GM23248 (cell line): Measurements from ENCODE around the gene RAB33B. TPM values are rescaled to one million over a fixed set of nuclear protein-coding genes. Genes with fewer than 3 reads are reported as not detected.

Experiments
- DNase-seq: peaks from one replicate; pipeline ENCODE4 v3.0.0-alpha.2; 2015
- H2AFZ ChIP-seq: fragments of 200-600 bp; sonication (generic); 2 replicates; pipeline ENCODE4 v1.6.1; 2016; ENCODE audit warnings: antibody characterized with exemption
- H3F3A ChIP-seq: fragments of 200-600 bp; sonication (generic); 2 replicates; pipeline ENCODE4 v1.6.1; 2016; ENCODE audit warnings: mild to moderate bottlenecking, antibody characterized with exemption, mixed run types; ENCODE audit not compliant: insufficient read depth
- H3K27ac ChIP-seq: fragments of 200-600 bp; sonication (generic); 2 replicates; pipeline ENCODE4 v1.5.1; 2016; ENCODE audit warnings: mild to moderate bottlenecking
- H3K27me3 ChIP-seq: fragments of 200-600 bp; sonication (generic); replicated peaks from 2 replicates; pipeline ENCODE4 v1.6.1; 2016; ENCODE audit warnings: mild to moderate bottlenecking; ENCODE audit not compliant: insufficient read depth
- H3K36me3 ChIP-seq: fragments of 200-600 bp; sonication (generic); 2 replicates; pipeline ENCODE4 v1.6.1; 2016; ENCODE audit warnings: low read depth, mild to moderate bottlenecking
- H3K4me1 ChIP-seq: fragments of 200-600 bp; sonication (generic); 2 replicates; pipeline ENCODE4 v1.6.1; 2016; ENCODE audit warnings: mild to moderate bottlenecking; ENCODE audit not compliant: insufficient read depth
- H3K4me2 ChIP-seq: fragments of 200-600 bp; sonication (generic); one replicate; pipeline ENCODE4 v1.6.1; 2016; ENCODE audit warnings: mild to moderate bottlenecking; ENCODE audit not compliant: unreplicated experiment
- H3K4me3 ChIP-seq: fragments of 200-600 bp; sonication (generic); 2 replicates; pipeline ENCODE4 v1.5.1; 2016; ENCODE audit warnings: mild to moderate bottlenecking
- H3K79me2 ChIP-seq: fragments of 200-600 bp; sonication (generic); 2 replicates; pipeline ENCODE4 v1.6.1; 2016; ENCODE audit warnings: mild to moderate bottlenecking; ENCODE audit not compliant: insufficient read depth
- H3K9ac ChIP-seq: fragments of 200-600 bp; sonication (generic); 2 replicates; pipeline ENCODE4 v1.6.1; 2016; ENCODE audit warnings: mild to moderate bottlenecking
- H3K9me2 ChIP-seq: fragments of 200-600 bp; sonication (generic); 2 replicates; pipeline ENCODE4 v1.6.1; 2016; ENCODE audit warnings: mixed run types, mild to moderate bottlenecking, moderate library complexity; ENCODE audit not compliant: insufficient read depth
- H3K9me3 ChIP-seq: fragments of 200-600 bp; sonication (generic); one replicate; pipeline ENCODE4 v1.6.1; 2017; ENCODE audit warnings: low read depth
- H4K20me1 ChIP-seq: fragments of 200-600 bp; sonication (generic); 2 replicates; pipeline ENCODE4 v1.6.0; 2016; ENCODE audit not compliant: insufficient read depth
- EZH2 ChIP-seq: fragments of 200-600 bp; sonication (generic); IDR thresholded peaks from 2 replicates; pipeline ENCODE4 v1.6.1; 2018; ENCODE audit warnings: antibody characterized with exemption, mild to moderate bottlenecking; ENCODE audit not compliant: insufficient read depth, poor library complexity, severe bottlenecking
- EZH2phosphoT487 ChIP-seq: fragments of 200-600 bp; sonication (generic); IDR thresholded peaks from 2 replicates; pipeline ENCODE4 v1.6.1; 2018; ENCODE audit warnings: antibody characterized with exemption, moderate library complexity, mild to moderate bottlenecking, low read depth; ENCODE audit not compliant: insufficient read depth
- WGBS, 2 experiments: methylation state at CpG; one replicate each; pipeline ENCODE4 v1.1.6; 2015 to 2017; ENCODE audit warnings: low lambda C conversion rate in 2 of 2, low coverage in 1 of 2; ENCODE audit errors: missing lambda C conversion rate in 2 of 2; 5-methylcytosine and 5-hydroxymethylcytosine counted together
- in situ Hi-C: fragments of 300-500 bp; cut with MboI; formaldehyde crosslinking; loops from 2 replicates; pipeline ENCODE4 v1.15.0; 2020
- polyA plus RNA-seq: library from polyadenylated mRNA; unstranded; fragments of >200 nt; fragmentation: Nextera tagmentation; extraction: Ambion mirVana; gene quantifications from 2 replicates; pipeline ENCODE4 v1.2.1, GENCODE V29; 2016
- total RNA-seq: library from RNA; depleted of rRNA; stranded (reverse); fragments of >200 nt; shearing (Covaris generic); gene quantifications from 2 replicates; pipeline ENCODE4 v1.2.3, GENCODE V29; 2014

The RAB33B gene
- total and polyA plus RNA-seq, 2 experiments from 2014 or later: 11.6 to 13.2 TPM

DNA sequence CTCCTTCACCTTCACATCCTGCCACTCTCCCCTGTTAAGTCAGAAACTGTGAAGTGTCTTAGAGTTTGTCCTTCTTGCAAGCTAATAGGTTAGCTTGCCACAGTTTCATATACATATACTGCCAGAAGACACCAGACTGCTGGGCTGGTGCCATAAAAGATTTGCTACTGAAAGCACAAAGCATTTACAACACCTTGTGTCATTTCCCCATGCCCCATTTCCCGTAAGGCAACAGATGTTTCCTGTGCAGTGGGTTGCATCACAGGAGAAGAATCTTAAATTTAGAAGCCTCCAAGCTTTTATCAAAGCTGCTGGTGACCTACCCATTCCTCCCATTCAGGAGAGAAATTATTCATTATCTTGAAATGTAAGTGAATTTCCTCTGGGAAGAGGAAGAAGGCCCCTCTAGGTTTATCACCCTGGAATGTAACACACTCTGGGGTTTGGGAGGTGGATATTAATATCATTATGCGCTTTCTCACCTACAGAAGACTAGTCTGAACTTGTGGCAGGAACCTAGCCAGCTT, 34.5 kb upstream of the RAB33B start:
- Histone ChIP-seq H3K9ac (no peak overlapping the region), H3K27ac (peak overlapping the region; percentile 14; the same call in 1 of the 2 replicates), H3K4me3 (no peak overlapping the region), H3K9me3 (no peaks in the 10 kb centered on the region), H4K20me1 (no peaks in the 10 kb centered on the region), H3K4me1 (peaks cover 11% of the 10 kb centered on the region), H3F3A (peaks cover 10% of the 10 kb centered on the region; the same call in 1 of the 2 replicates), H2AFZ (no peak overlapping the region), H3K36me3 (peaks cover 5% of the 10 kb centered on the region; the same call in 1 of the 2 replicates), H3K9me2 (no peaks in the 10 kb centered on the region), H3K79me2 (no peaks in the 10 kb centered on the region), H3K4me2 (peak overlapping the region; percentile 6), H3K27me3 (no peaks in the 10 kb centered on the region)
- WGBS, 2 experiments: 55 to 56% methylated on average over 2 of the region's 2 CpGs
- peak; percentile 72 for DNase-seq
- TF ChIP-seq EZH2phosphoT487 (no peak), EZH2 (no peak)
- in situ Hi-C loops: no loop called here

DNA sequence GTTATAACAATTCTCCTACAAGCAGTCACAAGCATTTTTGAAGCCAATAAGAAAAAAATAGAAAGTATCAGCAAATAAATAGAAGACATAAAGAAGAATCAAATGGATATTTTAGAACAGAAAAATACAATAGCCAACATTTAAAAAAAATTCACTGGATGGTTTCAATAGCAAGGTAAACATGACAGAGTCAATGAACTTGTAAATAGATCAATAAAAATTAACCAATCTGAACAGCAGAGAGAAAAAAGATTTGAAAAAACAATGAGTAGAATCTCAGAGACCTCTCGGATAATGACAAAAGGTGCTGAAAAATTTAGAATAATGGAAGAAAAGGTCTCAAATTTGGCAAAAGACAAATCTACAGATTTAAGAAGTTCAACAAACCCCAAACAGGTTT, 33.3 kb upstream of the RAB33B start:
- Histone ChIP-seq H3K36me3 (peaks cover 5% of the 10 kb centered on the region; the same call in 1 of the 2 replicates), H3K4me3 (no peak overlapping the region), H2AFZ (no peak overlapping the region), H3K27me3 (no peaks in the 10 kb centered on the region), H3K9ac (no peak overlapping the region), H3K9me3 (no peaks in the 10 kb centered on the region), H3K79me2 (no peaks in the 10 kb centered on the region), H3K9me2 (no peaks in the 10 kb centered on the region), H4K20me1 (no peaks in the 10 kb centered on the region), H3K4me2 (no peak overlapping the region), H3K4me1 (peaks cover 11% of the 10 kb centered on the region), H3K27ac (no peak overlapping the region), H3F3A (peaks cover 10% of the 10 kb centered on the region; the same call in 1 of the 2 replicates)
- WGBS, 2 experiments: 94 to 100% methylated on average over 1 of the region's 1 CpG
- no peak for TF ChIP-seq EZH2phosphoT487
- TF ChIP-seq EZH2: no peak
- no peak for DNase-seq
- in situ Hi-C loops: no loop called here

DNA sequence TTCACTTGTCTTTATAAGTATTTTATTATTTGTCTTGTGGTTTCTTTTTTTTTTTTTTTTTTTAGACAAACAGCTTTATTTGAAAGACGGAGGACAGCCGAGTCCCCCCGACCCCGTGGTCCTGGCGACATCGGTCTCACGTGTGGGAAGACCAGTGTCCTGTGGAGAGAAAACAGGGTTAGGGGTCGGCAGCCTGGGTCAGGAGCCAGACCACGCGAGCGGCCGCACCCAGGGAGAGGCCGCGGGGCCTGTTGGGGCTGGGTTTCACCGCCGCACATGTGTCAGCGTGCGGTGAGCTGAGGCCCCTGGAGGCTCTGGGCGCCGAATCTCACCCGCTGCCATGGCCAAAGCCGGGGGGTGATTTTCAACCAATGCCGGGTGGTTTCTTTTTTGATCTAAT, 17.8 kb upstream of the RAB33B start:
- no peak overlapping the region for H3K27ac ChIP-seq
- H2AFZ ChIP-seq: no peak overlapping the region
- no peak overlapping the region for H3K9ac ChIP-seq
- TF ChIP-seq EZH2phosphoT487 (no peak), EZH2 (no peak)
- no peak overlapping the region for H3K4me2 ChIP-seq
- H3K36me3 ChIP-seq: peaks cover 22% of the 10 kb centered on the region; the same call in 1 of the 2 replicates
- no peaks in the 10 kb centered on the region for H3K27me3 ChIP-seq
- DNase-seq: no peak
- no peaks in the 10 kb centered on the region for H3K4me1 ChIP-seq
- H3F3A ChIP-seq: no peaks in the 10 kb centered on the region
- peaks cover 7% of the 10 kb centered on the region for H3K9me3 ChIP-seq
- no peaks in the 10 kb centered on the region for H3K9me2 ChIP-seq
- H3K79me2 ChIP-seq: no peaks in the 10 kb centered on the region
- WGBS, 2 experiments: 98% methylated on average over 23 of the region's 23 CpGs
- no peak overlapping the region for H3K4me3 ChIP-seq
- in situ Hi-C loops: no loop called here
- H4K20me1 ChIP-seq: no peaks in the 10 kb centered on the region

GRCh38 chr4:139438141-139438540, 15.8 kb upstream of the RAB33B start:
- Histone ChIP-seq H3K9ac (no peak overlapping the region), H3K27ac (no peak overlapping the region), H3K4me2 (no peak overlapping the region), H3K36me3 (peaks cover 22% of the 10 kb centered on the region; the same call in 1 of the 2 replicates), H2AFZ (no peak overlapping the region), H3K4me3 (no peak overlapping the region), H3K79me2 (no peaks in the 10 kb centered on the region), H4K20me1 (no peaks in the 10 kb centered on the region), H3F3A (no peaks in the 10 kb centered on the region), H3K9me3 (peaks cover 7% of the 10 kb centered on the region), H3K4me1 (no peaks in the 10 kb centered on the region), H3K9me2 (no peaks in the 10 kb centered on the region), H3K27me3 (no peaks in the 10 kb centered on the region)
- 74 to 77% methylated on average over 2 of the region's 2 CpGs for WGBS, 2 experiments
- no peak for TF ChIP-seq EZH2
- no peak for TF ChIP-seq EZH2phosphoT487
- no peak for DNase-seq
- in situ Hi-C loops: no loop called here
